NK-92 treated with Interleukin-12 subunit alpha and Interleukin-12 subunit beta, amount 100 ng/mL, for 24 hours (cell line): ENCODE measurements around the gene SH3RF2.

ENCODE experiments used
- DNase-seq: peaks from one replicate; lab custom pipeline; 2025; lab: John Stamatoyannopoulos, UW

Gene SH3RF2

DNA sequence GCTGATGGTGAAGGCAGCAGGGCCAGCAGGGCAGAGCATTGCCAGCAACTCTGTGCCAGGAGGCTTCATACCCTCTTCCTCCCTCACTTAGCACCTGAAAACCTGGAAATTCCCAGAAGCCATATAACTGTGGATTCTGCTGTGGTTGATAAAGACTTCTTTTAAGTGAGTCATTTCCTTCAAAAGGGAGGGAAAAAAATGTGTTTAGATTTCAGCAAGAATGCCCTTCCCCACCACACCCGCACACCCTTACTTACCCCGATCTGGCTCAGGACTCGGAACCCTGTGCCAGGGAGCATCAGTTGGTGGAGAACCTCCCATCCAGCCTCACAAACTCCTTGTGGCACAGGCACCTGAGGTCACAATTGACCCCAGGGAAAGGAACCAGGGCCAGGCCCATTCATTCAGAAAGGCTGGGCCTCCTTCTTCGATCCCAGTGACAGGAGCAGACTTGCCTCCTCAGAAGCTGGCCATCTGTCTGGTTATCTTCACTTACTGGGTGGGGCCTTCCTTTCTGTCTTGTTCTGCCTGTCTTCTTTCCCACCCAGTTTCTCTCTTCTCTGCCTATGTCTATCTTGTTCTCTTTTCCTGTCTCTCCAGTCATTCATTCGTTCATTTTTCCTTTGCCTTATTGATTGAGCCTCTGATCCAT is 106.4 kb downstream of the SH3RF2 start:
- no peak for DNase-seq

DNA sequence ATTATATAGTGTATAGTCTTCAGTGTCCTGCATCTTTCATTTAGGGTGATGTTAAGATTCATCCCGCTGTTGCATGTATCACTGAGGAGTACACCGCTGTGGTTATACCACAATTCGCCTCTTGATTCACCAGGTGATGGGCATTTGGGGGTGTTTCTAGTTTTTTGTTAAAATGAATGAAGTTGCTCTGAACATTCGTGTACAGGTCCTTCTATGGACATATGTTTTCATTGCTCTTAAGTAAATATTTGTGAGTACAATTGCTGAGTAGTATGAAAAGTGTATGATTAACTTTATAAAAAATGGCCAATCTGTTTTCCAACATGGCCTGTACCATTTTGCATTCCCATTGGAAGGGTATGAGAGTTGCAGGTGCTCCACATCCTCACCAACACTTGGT is 107.3 kb downstream of the SH3RF2 start:
- no peak for DNase-seq

DNA sequence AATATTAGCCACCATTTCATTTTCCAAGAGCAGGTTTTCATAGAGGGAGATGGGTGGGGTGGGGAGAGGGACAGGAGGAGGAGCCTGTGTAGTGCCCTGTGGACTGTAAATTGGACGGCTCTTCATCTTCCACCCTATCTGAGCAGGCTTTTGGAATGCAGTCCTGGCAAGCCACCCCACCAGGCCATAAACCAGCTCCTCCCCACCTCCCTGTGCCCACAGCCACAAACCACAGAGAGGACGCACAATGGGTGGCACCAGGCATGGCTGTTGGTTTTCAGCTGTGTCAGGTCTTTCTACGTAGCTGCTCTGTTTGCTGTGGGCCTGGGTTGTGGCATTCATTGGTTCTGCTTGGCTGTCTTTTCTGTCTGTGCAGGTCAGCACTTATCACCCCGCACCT is 111.0 kb downstream of the SH3RF2 start:
- no peak for DNase-seq

- DNase-seq, result peak; percentile 8
Observed at GRCh38 chr5:146048994-146049703, 112.8 kb downstream of the SH3RF2 start.

- no peak for DNase-seq
Observed at GRCh38 chr5:146049704-146050026, 113.3 kb downstream of the SH3RF2 start.

DNA sequence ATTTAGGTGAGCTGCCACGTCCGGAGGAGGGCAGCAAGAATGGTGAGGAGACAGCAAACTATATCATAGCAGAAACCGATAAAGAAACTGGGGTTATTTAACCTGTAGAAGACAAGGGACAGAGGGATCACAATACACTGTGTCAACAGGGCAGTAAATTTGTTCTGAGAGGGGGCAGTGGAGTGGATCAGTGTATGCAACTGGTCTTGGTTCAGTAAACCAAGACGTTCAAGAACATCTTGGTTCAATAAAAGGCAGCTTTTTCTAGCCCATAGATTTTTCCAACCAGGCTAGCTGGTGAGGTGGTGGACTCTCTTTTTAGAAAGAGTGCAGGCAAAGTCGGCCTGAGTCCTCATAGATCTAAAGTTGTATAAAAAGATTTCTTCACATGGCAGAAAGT is 113.7 kb downstream of the SH3RF2 start:
- no peak for DNase-seq

GRCh38 chr5:146051678-146052077 is 115.3 kb downstream of the SH3RF2 start:
- DNase-seq, result no peak

DNA sequence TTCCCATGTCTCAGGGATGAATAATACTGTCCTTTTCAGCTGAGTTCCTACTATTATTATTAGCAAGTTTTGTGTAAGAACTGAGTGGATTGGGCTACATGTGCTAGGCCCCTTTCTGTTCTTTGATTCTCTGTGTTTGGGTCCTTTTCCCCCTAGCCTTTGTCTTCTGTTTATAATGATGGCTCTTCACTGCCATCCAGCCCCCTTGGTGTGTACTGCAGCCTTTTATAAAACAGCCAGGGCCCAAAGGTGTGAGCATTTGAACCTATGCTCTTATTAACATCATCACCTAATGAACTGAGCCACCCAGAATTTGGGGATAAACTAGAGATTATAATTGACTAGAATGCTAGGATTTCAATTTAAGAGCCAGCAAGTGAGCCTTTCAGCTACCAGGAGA is 116.4 kb downstream of the SH3RF2 start:
- no peak for DNase-seq

DNA sequence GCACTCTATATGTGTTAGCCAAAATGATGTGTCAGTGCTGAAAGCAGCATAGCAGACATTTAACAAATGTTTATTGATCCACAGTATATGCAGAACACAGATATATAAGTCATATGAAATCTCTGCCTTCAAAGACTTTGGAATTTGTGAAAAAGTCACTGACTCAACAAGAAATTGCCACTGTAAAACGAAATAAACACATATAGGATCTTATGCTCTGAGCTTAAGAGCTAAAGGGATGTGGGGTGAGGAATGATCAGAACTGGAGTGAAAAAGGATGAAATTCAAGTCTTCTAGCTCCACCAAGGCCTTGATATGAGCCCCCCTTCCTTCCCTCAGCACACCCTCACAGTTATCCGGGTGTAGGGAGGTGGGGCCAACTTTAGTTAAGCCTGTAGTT is 119.1 kb downstream of the SH3RF2 start:
- no peak for DNase-seq

- DNase-seq, result no peak
Observed at GRCh38 chr5:146059460-146060220, 123.3 kb downstream of the SH3RF2 start.

GRCh38 chr5:146060221-146060585 is 123.8 kb downstream of the SH3RF2 start:
- DNase-seq, result no peak

DNA sequence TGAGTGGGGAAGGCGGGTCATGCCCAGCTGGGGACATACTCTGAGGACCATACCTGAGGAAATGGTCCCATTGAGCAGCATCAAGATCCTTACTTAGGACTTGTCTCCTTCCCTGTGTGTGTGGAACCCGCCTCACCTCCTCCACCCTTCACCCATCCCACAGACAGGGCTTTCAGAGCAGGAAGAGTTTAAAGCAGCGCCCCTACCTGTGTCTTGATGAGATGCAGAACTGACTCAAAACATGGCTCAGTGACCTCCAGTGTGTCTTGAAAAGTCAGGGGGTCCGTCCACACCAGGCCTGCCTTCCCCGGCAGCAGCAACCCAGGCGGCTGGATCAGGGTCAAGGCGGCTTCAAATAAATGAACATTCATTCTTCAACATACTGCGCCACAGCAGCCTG is 130.6 kb downstream of the SH3RF2 start:
- no peak for DNase-seq

DNA sequence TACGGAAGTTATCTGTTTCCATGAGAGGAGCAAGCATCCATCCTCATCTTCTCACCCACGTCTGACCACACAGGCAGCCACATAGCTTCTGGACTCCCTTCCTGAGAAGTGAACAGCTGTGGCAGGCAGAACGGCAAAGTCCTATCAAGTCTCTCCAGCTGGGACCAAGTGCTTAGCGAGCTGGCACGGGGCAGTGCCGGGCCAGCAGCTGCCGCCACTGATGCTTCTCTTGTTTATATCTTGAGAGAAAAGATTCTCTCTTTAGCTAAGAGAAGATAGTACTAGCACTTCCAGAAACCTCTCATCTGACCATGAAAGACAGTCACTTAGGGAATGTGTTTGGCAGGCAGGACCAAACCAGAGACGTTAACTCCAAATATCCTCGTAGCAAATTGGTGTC is 131.8 kb downstream of the SH3RF2 start:
- DNase-seq, result no peak

- DNase-seq, result no peak
Observed at GRCh38 chr5:146068977-146069779, 132.8 kb downstream of the SH3RF2 start.

GRCh38 chr5:146069780-146070099 is 133.4 kb downstream of the SH3RF2 start:
- no peak for DNase-seq

- DNase-seq, result no peak
Observed at GRCh38 chr5:146070746-146071145, 134.4 kb downstream of the SH3RF2 start.

DNA sequence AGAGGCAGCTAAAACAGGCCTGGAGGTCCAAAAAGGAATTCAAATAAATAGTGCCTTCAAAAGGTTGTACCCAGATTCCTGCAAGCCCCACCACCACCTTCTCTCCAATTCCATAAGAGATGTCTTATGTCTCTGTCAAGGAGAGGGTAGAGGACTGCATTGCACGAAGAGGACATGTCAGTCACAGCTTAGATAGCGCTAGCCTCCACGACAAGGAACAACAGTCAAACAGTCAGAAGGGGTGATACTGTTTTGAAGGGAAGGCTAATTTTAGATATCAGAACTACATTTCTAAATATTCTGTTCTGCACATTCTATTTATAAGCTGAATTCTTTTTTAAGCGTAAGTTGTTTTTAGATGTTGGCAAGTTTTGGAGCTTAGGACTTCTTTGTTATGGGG is 134.8 kb downstream of the SH3RF2 start:
- DNase-seq, result no peak

- no peak for DNase-seq
Observed at GRCh38 chr5:146072595-146072994, 136.2 kb downstream of the SH3RF2 start.

DNA sequence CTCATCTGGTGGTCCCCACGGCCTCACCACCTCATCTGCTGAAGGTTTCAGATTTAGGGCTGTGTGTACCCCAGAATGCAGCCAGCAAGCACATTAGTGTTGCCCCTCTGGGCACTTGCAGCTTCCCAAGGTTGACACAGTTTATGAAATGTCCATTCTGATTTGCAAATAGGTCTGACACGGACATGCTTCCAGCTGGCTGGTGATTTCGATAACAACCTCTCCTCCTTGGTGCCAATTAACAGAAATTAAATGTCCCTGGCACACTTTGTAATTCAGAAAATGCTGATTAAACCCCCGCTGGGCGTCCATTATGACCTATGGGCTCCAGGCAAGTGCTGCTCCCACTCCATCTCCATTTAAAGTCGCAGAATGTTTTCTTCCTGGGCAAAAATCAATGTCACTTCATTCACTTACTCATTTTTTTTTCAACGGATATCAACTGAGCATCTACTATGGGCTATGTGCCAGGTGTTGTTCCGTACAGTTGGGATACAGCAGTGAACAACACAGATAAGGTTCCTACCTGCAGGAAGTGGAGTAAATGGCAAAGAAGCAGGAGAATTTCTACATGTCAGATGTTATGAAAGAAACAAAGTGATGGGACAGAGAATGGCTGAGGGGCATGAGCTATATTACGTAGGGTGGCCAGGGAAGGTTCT is 137.0 kb downstream of the SH3RF2 start:
- DNase-seq, result no peak

GRCh38 chr5:146076028-146076427 is 139.7 kb downstream of the SH3RF2 start:
- no peak for DNase-seq

DNA sequence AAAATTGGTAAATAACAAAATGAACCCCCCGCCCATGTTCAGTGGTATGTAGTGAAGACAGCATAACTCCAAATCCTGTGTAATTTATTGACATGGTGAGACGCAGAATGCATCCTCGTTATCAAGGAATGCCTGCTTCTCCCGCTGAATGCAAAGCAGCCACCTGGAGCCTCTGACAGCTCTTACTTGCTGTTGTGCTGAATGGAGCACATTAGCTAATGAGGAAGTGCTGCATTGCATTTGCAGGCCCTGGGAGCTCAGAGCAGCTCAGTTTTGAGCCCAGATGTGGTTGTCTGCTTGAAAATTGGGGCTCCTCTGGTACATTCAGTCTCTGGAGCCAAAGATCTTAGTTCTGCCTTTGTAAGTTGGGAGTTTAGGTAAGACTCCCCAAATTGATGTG is 140.1 kb downstream of the SH3RF2 start:
- DNase-seq, result no peak

- no peak for DNase-seq
Observed at GRCh38 chr5:146078566-146078965, 142.2 kb downstream of the SH3RF2 start.
